Activated T-cell treated with anti-CD3 and anti-CD28 coated beads for 1 hour (primary cell): Measurements from ENCODE around the gene SPHK2.
"Not testable (repeated sequence)": the region's sequence is repeated elsewhere in the genome, so short reads cannot be mapped to it uniquely, and the experiment has no call there.

Source experiments
- DNase-seq: peaks from one replicate; pipeline ENCODE4 v3.0.0-alpha.2; 2020; ENCODE audit warnings: low read depth

SPHK2 gene, protein sequence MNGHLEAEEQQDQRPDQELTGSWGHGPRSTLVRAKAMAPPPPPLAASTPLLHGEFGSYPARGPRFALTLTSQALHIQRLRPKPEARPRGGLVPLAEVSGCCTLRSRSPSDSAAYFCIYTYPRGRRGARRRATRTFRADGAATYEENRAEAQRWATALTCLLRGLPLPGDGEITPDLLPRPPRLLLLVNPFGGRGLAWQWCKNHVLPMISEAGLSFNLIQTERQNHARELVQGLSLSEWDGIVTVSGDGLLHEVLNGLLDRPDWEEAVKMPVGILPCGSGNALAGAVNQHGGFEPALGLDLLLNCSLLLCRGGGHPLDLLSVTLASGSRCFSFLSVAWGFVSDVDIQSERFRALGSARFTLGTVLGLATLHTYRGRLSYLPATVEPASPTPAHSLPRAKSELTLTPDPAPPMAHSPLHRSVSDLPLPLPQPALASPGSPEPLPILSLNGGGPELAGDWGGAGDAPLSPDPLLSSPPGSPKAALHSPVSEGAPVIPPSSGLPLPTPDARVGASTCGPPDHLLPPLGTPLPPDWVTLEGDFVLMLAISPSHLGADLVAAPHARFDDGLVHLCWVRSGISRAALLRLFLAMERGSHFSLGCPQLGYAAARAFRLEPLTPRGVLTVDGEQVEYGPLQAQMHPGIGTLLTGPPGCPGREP

DNA sequence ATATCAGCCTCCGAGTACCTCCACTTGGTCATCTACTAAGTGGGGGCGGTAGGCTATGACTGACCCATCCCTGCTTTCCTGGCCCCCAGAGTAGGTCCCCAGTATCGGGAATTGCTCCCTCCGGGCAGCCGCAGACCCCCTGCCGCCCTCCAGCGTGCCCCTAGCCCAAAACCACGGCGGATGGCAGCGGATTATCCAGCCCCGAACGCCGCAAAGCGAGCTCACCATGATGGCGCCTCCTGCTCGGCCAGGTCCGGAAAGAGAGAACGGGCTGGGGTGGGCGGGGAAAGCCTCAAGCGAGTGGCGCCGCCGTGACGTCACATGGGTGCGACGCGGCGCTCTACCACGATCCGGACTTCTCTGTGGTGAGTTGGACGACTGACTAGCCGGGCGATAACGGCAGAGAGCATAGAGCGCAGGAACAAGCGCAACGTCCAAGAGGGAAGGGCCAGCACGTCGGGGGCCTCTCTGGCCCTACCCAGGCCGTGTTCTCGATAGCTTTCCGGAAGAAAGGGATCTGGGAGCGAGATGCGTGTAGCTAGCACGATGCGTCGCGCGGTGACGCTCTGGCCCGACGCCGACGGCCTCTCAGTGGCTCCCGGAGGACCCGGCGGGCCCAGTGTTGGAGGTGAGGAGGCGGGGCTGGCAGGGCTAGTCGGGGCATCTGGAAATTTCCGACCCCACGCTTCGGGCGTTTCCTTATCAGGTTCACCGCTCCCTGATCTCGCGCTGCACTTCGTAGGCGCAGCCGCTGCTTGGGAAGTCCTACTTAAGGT is at the start of gene SPHK2, which contains the start of gene RPL18:
SPHK2 (plus strand) TSS at position 591 of the 776 bp plus-strand sequence. CDS start 1,009 bp downstream, outside the sequence.
RPL18 (minus strand) TSS at position 263 of the 776 bp plus-strand sequence; CDS start at position 228, 35 bp downstream.
- peak; percentile 90 for DNase-seq

DNA sequence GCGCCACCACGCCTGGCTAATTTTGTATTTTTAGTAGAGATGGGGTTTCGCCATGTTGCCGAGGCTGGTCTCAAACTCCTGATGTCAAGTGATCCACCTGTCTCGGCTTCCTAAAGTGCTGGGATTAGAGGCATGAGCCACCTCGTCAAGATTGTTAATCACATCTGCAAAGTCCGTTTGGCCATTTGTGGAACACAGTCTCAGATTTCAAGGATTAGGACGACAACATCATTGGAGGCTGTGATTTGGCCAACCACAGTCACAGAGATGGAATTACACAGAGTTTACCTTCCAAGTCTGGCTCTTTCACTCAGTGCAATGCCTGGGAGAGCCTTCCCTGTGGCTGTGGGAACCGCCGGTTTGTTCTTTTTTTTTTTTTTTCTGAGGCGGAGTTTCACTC is 49.5 kb upstream of the SPHK2 start:
- no peak for DNase-seq

DNA sequence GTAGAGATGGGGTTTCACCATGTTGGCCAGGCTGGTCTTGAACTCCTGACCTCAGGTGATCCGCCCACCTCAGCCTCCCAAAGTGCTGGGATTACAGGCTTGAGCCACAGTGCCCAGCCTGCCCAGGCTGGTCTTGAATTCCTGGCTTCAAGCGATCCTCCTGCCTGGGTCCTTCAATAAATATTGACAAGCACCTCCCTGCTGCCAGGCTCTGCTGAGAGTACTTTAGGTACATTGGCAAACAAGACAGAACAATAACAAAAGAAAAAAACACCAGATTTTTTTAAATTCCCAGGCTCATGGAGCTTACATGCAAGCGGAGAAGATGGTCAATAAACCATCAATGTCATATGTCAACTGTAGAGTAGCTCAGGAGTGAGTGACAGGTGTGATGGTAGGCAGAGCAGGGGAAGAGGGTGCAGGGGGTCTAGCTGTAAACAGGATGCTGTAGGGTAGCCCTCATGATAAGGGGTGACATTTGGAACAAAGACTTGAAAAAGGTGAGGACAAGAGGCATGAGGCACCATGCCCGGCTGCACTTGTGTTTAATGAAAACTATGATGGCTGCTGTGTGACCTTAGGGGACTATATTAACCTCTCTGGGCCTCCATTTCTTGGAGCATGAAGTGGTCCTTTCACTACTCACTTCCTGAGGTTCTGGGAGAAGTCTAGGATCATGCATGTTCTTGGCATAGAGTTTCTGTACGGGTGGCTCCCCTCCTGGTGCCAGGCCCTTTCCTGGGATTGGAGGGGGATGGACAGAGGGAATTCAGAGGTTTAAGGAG is 47.7 kb upstream of the SPHK2 start:
- no peak for DNase-seq

DNA sequence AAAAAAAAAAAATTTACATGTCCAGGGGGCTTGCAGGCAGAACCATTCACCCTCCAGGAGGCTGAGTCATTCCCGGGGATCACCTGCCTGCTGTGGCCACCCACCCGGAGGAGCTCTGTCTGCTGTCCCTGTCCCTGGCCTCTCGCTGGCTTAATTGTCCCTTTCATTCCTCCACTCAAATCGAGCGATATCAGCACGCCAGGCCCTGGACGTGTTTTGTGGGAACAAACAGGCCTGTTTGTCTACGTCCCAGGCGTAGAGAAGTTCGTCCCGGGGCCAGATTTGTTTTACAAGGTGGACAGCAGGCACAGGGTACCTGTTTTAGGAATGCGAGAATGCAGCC is 46.2 kb upstream of the SPHK2 start:
- DNase-seq: no peak

DNA sequence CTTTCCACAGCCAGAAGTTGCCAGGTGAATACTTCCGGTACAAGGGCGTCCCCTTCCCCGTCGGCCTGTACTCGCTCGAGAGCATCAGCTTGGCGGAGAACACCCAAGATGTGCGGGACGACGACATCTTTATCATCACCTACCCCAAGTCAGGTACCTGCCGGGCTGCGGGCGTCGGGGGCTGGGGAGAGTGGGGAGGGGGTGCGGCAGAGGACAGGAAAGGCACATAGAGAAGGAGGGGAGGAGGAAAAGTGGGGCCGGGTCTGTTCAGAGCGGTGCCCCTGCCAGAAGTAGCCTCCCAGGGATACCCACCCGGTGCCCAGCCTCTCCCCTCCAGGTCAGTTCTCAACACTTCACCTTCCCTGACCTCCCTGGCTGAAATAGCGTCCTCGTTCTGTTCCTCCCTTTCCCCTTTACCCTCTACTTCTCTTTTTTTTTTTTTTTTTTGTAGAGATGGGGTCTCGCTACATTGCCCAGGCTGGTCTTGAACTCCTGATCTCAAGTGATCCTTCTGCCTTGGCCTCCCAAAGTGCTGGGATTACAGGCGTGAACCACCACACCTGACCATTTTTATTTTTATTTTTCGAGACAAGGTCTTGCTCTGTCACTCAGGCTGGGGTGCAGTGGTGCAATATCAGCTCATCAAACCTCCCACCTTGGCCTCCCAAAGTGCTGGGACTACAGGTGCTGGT is 43.2 kb upstream of the SPHK2 start:
- DNase-seq: no peak

DNA sequence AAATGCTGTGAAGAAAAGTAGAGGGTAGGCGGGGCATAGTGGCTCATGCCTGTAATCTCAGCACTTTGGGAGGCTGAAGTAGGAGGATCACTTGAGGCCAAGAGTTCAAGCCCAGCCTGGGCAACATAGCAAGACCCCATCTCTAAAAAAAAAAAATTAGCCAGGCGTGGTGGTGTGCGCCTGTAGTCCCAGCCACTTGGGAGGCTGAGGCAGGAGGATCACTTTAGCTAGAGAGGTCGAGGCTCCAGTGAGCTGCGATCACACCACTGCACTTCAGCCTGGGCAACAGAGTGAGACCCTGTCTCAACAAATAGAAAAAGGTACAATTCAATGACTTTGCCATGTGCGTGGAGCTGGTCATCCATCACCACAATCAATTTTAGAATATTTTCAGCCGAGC is 41.4 kb upstream of the SPHK2 start:
- DNase-seq: not testable (repeated sequence)

DNA sequence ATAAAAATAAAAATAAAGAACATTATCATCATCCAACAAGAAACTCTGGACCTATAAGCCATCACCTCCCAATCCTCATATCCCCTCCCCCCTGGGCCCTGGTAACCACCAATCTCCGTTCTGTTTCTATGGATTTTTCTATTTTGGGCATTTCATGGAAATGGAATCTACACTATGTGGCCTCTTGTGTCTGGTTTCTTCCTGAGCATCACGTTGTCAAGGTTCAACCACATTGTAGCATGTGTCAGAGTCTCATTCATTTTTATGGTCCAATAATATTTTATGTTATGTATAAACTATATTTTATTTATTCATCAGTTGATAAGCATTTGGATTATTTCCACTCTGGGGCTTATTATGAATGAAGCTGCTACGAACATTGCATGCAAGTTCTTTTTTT is 40.4 kb upstream of the SPHK2 start:
- no peak for DNase-seq

DNA sequence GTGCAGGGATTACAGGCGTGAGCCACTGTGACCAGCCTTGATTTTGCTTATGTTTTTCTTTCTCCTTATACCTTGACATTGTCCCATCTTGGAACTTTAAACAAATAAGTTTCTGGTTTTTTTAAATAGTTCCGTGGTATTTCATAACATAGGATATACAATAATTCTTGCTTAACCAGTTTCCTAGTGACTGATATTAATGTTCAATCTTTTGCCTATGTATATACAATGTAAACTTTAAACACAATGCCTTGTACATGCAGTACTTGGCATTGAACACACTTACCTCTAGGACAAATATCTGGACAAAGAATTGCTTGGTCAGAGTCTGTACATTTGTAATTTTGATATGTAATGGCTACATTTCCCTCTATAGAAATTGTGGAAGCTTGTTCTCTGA is 37.1 kb upstream of the SPHK2 start:
- DNase-seq: no peak

DNA sequence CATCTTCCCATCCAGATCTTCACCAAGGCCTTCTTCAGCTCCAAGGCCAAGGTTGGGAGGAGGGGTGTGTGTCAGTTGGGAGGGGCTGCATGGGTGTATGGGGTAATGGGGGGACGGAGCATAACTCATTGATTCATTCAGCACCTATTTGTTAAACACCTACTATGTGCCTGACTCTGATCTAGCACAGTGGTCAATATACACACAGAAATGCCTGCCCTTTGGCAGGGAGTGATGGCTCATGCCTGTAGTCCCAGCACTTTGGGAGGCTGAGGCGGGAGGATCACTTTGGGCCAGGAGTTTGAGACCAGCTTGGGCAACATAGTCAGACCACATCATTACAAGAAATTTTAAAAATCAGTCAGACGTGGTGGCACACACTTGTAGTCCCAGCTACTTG is 31.9 kb upstream of the SPHK2 start:
- no peak for DNase-seq

DNA sequence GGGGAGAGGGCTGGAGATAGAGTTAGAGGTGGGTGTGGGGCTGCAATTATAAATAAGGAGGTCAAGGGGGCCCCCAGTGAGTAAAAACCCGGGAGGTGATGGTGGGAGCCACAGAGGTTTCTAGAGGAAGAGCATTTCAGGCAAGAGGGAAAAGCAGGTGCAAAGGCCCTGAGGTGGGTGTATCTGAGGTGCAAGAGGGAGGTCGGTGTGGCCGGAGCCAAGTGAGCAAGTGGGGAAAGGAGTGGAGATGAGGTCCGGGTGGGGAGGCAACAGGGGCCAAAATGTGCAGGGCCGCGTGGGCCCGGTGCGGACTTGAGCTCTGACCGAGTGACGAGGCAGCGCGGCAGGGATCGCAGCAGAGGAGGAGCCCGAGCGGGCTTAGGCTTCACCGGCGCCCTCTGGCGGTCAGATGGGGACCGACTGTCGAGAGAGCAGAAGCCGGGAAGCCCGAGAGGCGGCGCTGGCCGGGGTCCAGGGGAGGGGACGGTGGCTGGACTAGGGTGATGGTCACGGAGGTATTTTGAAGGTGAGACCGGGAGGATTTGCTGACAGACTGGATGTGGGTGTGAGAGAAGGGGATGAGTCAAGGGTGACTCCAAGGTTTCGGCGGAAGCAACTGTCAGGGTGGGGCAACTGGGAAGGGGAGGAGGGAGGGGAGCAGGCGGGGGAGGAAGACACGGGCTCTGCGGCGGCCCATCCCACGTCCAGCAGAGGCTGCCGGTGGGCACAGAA is 30.5 kb upstream of the SPHK2 start:
- peak; percentile 91 for DNase-seq

DNA sequence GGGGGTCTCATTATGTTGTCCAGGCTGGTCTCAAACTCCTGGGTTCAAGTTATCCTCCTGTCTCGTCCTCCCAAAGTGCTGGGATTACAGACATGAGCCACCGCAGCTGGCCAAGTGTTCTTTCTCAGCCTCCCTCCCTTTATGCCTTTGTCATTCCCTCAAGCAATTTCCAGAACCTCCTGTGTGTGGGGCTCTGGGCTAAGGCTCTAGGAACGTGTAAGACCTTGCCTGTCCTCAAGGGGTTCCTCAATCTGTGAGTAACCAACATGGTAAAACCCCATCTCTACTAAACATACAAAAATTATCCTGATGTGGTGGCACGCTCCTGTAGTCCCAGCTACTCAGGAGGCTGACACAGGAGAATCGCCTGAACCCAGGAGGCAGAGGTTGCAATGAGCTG is 28.3 kb upstream of the SPHK2 start:
- DNase-seq: no peak

DNA sequence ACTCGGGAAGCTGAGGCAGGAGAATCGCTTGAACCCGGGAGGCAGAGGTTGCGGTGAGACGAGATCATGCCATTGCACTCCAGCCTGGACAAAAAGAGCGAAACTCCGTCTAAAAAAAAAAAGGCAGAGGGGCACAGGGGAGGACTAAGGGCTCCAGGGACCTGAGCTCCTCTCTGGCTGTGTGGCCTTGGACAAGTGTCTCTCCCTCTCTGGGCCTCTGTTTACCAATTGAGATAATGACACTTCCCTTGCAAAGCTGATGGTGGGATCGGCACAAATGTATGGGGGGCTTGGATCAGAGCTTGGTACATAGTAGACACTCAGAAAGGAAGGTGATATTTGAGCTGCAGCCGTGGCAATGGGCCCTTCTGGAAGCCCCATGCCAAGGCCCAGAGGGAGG is 24.1 kb upstream of the SPHK2 start:
- DNase-seq: no peak

DNA sequence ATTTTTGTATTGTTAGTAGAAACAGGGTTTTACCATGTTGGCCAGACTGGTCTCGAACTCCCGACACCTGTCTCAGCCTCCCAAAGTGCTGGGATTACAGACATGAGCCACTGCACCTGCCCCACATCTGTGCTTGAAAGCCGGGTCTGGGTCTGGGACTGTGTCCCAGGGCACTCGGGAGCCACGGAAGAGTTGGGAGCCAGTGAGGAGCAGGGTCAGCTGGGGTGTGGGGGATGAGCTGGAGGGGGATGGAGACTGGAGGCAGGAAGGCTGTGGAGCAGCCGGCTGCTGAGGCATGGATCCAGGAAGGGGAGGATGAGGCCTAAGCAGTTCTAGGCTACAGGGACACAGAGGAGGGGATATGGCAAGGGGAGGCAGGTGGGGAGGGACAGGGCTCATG is 23.5 kb upstream of the SPHK2 start:
- DNase-seq: no peak

DNA sequence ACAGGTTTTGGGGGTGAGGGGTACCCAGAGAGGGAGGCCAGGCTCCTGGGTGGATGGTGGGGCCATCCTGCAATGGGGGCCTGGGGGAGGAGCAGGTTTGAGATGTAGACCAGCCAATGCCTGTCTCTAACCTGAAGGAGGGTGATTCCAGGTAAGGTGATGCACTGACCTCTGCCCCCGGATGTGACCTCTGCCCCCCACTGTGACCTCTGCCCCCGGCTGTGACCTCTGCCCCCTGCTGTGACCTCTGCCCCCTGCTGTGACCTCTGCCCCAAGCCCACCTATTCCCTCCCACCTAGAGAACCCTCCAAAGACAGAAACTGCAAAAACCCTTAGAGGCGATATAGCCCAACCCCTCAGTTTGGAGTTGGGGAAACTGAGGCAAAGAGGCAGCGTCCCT is 23.1 kb upstream of the SPHK2 start:
- no peak for DNase-seq

DNA sequence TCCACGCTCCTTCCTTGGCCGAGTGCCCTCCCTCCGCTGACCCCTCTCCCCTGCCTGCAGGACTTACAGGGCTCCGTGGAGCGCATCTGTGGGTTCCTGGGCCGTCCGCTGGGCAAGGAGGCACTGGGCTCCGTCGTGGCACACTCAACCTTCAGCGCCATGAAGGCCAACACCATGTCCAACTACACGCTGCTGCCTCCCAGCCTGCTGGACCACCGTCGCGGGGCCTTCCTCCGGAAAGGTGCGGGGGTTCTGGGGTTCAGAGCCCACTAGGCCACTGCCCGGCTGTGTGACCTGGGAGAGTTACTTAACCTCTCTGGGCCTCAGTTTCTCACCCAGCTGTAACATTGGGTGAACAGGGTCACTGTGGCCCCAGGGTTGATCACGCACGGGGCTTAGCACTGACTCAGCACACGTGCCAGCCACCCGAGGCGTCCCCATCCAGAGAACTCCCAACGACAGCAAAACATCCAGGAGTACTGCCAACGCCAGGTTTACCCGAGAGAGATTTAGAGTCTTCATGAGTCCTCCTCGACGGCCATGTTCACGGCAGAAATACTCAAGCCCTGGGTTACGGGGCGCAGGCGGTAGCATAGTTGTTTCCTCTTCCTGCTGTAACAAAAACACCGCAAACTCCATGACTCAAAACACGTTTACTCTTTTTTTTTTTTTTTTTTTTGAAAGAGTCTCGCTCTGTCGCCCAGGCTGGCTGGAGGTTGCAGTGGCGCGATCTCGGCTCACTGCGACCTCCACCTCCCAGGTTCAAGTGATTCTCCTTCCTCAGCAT is 22.4 kb upstream of the SPHK2 start:
- no peak for DNase-seq

DNA sequence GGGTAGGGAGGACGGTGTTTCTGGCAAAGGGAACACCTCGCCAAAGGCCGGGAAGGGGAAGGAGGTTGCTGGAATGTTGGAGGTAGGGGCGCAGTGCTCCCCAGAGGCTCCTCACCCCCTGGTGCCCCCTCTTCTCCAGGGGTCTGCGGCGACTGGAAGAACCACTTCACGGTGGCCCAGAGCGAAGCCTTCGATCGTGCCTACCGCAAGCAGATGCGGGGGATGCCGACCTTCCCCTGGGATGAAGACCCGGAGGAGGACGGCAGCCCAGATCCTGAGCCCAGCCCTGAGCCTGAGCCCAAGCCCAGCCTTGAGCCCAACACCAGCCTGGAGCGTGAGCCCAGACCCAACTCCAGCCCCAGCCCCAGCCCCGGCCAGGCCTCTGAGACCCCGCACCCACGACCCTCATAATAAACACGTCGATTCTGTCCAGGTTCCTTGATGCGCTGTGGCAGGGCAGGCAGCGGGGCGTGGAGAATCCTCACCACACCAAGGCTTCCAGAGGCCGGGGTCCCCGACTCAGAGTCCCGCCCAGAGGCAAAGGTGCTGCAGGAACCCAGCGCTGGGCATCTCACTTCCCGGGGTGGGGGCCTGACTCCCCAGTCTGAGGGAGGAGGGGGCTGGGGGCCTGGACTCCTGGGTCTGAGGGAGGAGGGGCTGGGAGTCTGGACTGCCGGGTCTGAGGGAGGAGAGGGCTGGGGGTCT is 20.2 kb upstream of the SPHK2 start:
- DNase-seq: no peak

DNA sequence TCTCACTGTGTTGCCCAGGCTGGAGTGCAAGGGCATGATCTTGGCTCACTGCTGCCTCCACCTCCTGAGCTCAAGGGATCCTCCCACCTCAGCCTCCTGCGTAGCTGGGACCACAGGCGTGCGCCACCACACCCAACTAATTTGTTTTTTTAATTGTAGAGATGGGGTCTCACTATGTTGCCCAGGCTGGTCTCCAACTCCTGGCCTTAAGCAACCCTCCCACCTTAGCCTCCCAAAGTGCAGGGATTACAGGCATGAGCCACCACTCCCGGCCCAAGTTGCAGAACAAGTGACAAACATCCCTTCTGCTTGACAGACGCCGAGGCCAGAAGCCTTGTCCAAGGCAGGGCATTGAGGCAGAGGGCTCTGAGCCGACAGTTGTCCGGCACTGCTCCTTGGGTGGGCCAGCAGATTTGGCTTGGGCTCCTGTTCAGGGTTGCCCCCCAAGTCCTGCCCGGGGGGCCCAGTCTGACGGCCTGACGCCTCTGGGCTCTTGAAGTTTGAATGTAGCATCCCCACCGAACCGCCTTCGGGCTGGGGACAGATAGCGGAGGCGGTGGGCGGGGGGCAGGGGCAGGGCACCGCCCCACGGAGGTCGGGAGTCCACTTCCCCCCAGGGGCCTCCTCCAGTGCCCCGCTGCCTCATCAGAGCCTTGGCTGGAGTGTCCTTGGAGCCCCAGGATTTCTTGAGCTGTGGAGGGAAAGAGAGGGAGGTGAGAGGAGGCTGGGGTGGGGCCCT is 18.5 kb upstream of the SPHK2 start:
- DNase-seq: no peak

DNA sequence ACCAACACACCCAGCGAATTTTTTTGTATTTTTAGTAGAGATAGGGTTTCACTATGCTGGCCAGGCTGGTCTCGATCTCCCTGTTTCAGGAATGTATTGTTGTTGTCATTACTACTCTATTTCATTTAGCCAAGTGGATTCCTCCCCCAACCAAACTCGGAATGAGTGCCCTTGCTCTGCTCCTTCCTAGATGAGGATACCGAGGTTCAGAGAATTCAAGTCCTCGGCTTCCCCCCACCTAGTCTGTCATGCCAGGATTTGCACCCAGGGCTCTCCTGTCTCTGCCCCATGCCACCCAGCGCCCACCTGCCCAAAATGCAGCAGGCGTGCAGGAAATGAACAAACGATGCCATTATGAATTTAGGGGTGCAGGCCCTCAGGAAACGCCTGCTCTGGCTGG is 16.3 kb upstream of the SPHK2 start:
- DNase-seq: no peak

DNA sequence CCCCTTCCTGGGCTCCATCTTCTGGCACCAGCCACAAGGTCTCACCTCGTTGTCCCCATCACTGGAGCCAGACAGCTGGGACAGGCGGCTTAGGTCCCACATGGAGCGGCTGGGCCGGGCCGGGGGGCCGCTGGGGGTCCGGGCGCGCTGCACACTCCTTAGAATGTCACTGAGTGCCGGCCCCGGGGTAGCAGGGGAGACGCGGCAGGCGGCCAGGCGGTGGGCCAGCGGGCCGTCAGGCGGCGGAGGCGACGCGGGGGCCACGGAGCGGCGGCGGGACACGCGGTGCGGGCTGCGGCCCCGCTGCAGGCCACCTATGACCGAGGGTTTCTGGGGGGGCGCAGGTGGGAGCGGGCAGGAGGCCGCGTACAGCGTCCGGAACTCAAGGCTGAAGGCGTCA is 15.9 kb upstream of the SPHK2 start:
- no peak for DNase-seq
